ACC112 (cell line): ENCODE results near the gene VANGL2.

ENCODE experiments used
- H2AFZ ChIP-seq: fragments of 200-600 bp; sonication (generic); one replicate; pipeline ENCODE4 v1.6.0; 2017; ENCODE audit warnings: antibody characterized with exemption, low read length; ENCODE audit not compliant: unreplicated experiment
- H3K27ac ChIP-seq: fragments of 200-600 bp; sonication (generic); 2 replicates; pipeline ENCODE4 v1.5.1; 2014; ENCODE audit warnings: low read depth, mild to moderate bottlenecking, antibody characterized with exemption, low read length, moderate library complexity
- H3K27me3 ChIP-seq: fragments of 200-600 bp; sonication (generic); 2 replicates; pipeline ENCODE4 v1.6.1; 2014; ENCODE audit warnings: mild to moderate bottlenecking, antibody characterized with exemption, low read length, moderate library complexity, mixed read lengths; ENCODE audit not compliant: insufficient read depth
- H3K36me3 ChIP-seq: fragments of 200-600 bp; sonication (generic); 2 replicates; pipeline ENCODE4 v1.6.1; 2016; ENCODE audit warnings: mild to moderate bottlenecking, antibody characterized with exemption, low read length, moderate library complexity, mixed read lengths; ENCODE audit not compliant: insufficient read depth
- H3K4me1 ChIP-seq: fragments of 200-600 bp; sonication (generic); one replicate; pipeline ENCODE4 v1.6.1; 2016; ENCODE audit warnings: low read length, mixed read lengths; ENCODE audit not compliant: insufficient read depth, unreplicated experiment, control insufficient read depth
- H3K4me3 ChIP-seq: fragments of 200-600 bp; sonication (generic); 2 replicates; pipeline ENCODE4 v1.5.1; 2014; ENCODE audit warnings: mild to moderate bottlenecking, low read depth, low read length
- H3K79me2 ChIP-seq: fragments of 200-600 bp; sonication (generic); one replicate; pipeline ENCODE4 v1.6.0; 2016; ENCODE audit warnings: low read length; ENCODE audit not compliant: control insufficient read depth, unreplicated experiment, insufficient read depth

Gene VANGL2

GRCh38 chr1:160429125-160429561, 28.8 kb downstream of the VANGL2 start:
- H3K4me3 ChIP-seq: no peak overlapping the region
- H3K36me3 ChIP-seq: no peaks in the 10 kb centered on the region
- no peak overlapping the region for H3K27ac ChIP-seq
- H3K79me2 ChIP-seq: no peaks in the 10 kb centered on the region
- peaks cover 5% of the 10 kb centered on the region for H3K4me1 ChIP-seq
- peaks cover 33% of the 10 kb centered on the region for H3K27me3 ChIP-seq
- peak overlapping the region; percentile 57 for H2AFZ ChIP-seq

- Histone ChIP-seq H3K27me3 (peaks cover 35% of the 10 kb centered on the region), H3K27ac (no peak overlapping the region), H3K79me2 (no peaks in the 10 kb centered on the region), H3K36me3 (no peaks in the 10 kb centered on the region), H3K4me3 (no peak overlapping the region), H3K4me1 (peaks cover 5% of the 10 kb centered on the region), H2AFZ (peak overlapping the region; percentile 48)
Observed at GRCh38 chr1:160429702-160430535, 29.6 kb downstream of the VANGL2 start.

GRCh38 chr1:160431006-160431405, 30.6 kb downstream of the VANGL2 start:
- Histone ChIP-seq H3K27me3 (peaks cover 42% of the 10 kb centered on the region), H3K4me1 (peaks cover 5% of the 10 kb centered on the region), H3K36me3 (no peaks in the 10 kb centered on the region), H3K79me2 (no peaks in the 10 kb centered on the region), H3K27ac (no peak overlapping the region), H2AFZ (no peak overlapping the region), H3K4me3 (no peak overlapping the region)

- Histone ChIP-seq H3K27ac (no peak overlapping the region), H2AFZ (no peak overlapping the region), H3K4me1 (peaks cover 5% of the 10 kb centered on the region), H3K36me3 (no peaks in the 10 kb centered on the region), H3K4me3 (no peak overlapping the region), H3K79me2 (no peaks in the 10 kb centered on the region), H3K27me3 (peaks cover 45% of the 10 kb centered on the region)
Observed at GRCh38 chr1:160431571-160431970, 31.2 kb downstream of the VANGL2 start.

- Histone ChIP-seq H3K27me3 (peaks cover 45% of the 10 kb centered on the region), H3K36me3 (no peaks in the 10 kb centered on the region), H3K4me1 (peaks cover 5% of the 10 kb centered on the region), H3K4me3 (no peak overlapping the region), H3K27ac (no peak overlapping the region), H2AFZ (no peak overlapping the region), H3K79me2 (no peaks in the 10 kb centered on the region)
Observed at GRCh38 chr1:160432371-160432786, 32.0 kb downstream of the VANGL2 start.

- Histone ChIP-seq H3K4me1 (no peaks in the 10 kb centered on the region), H3K27ac (no peak overlapping the region), H2AFZ (no peak overlapping the region), H3K4me3 (no peak overlapping the region), H3K79me2 (no peaks in the 10 kb centered on the region), H3K36me3 (no peaks in the 10 kb centered on the region), H3K27me3 (peaks cover 48% of the 10 kb centered on the region)
Observed at GRCh38 chr1:160436966-160437365, 36.6 kb downstream of the VANGL2 start.

- Histone ChIP-seq H3K79me2 (no peaks in the 10 kb centered on the region), H3K4me3 (peak overlapping the region; percentile 53), H2AFZ (peak overlapping the region; percentile 39), H3K27me3 (peaks cover 47% of the 10 kb centered on the region), H3K27ac (no peak overlapping the region), H3K4me1 (no peaks in the 10 kb centered on the region), H3K36me3 (no peaks in the 10 kb centered on the region)
Observed at GRCh38 chr1:160437432-160438316, 37.3 kb downstream of the VANGL2 start.

- H3K36me3 ChIP-seq: no peaks in the 10 kb centered on the region
- peak overlapping the region; percentile 39 for H2AFZ ChIP-seq
- H3K4me3 ChIP-seq: peak overlapping the region; percentile 53
- no peaks in the 10 kb centered on the region for H3K4me1 ChIP-seq
- peaks cover 47% of the 10 kb centered on the region for H3K27me3 ChIP-seq
- H3K79me2 ChIP-seq: no peaks in the 10 kb centered on the region
- no peak overlapping the region for H3K27ac ChIP-seq
Observed at GRCh38 chr1:160438317-160438918, 38.1 kb downstream of the VANGL2 start.

- H3K79me2 ChIP-seq: no peaks in the 10 kb centered on the region
- no peak overlapping the region for H2AFZ ChIP-seq
- no peak overlapping the region for H3K27ac ChIP-seq
- H3K4me3 ChIP-seq: no peak overlapping the region
- H3K27me3 ChIP-seq: peaks cover 44% of the 10 kb centered on the region
- no peaks in the 10 kb centered on the region for H3K36me3 ChIP-seq
- H3K4me1 ChIP-seq: no peaks in the 10 kb centered on the region
Observed at GRCh38 chr1:160438935-160439334, 38.6 kb downstream of the VANGL2 start.

GRCh38 chr1:160439718-160440117, 39.4 kb downstream of the VANGL2 start:
- Histone ChIP-seq H3K4me3 (no peak overlapping the region), H3K27ac (no peak overlapping the region), H3K4me1 (no peaks in the 10 kb centered on the region), H3K79me2 (no peaks in the 10 kb centered on the region), H3K27me3 (peaks cover 43% of the 10 kb centered on the region), H2AFZ (no peak overlapping the region), H3K36me3 (no peaks in the 10 kb centered on the region)
